Progenitor cell of endocrine pancreas (in vitro differentiated cells): ENCODE data around the gene MTUS2. TPM values are rescaled to one million over a fixed set of nuclear protein-coding genes. Genes with fewer than 3 reads are reported as not detected.
"Not testable (repeated sequence)": the region's sequence is repeated elsewhere in the genome, so short reads cannot be mapped to it uniquely, and the experiment has no call there.

ENCODE experiments used
- DNase-seq: peaks from one replicate; pipeline ENCODE4 v3.0.0; 2021; ENCODE audit warnings: low spot score; ENCODE audit not compliant: unreplicated experiment
- H3K27ac Mint-ChIP-seq: 2 replicates; pipeline ENCODE4 v1.8.0; 2021; ENCODE audit warnings: mild to moderate bottlenecking, moderate library complexity, mixed read lengths
- H3K27me3 Mint-ChIP-seq: 2 replicates; pipeline ENCODE4 v1.8.0; 2021; ENCODE audit warnings: mixed read lengths
- H3K36me3 Mint-ChIP-seq: 2 replicates; pipeline ENCODE4 v1.8.0; 2022; ENCODE audit warnings: mixed read lengths; ENCODE audit not compliant: insufficient read depth
- H3K4me1 Mint-ChIP-seq: 2 replicates; pipeline ENCODE4 v1.8.0; 2021; ENCODE audit warnings: low read depth, mixed read lengths
- H3K4me3 Mint-ChIP-seq: 2 replicates; pipeline ENCODE4 v1.8.0; 2021; ENCODE audit warnings: low read depth, mild to moderate bottlenecking, moderate library complexity, mixed read lengths
- H3K9me3 Mint-ChIP-seq: 2 replicates; pipeline ENCODE4 v1.8.0; 2021; ENCODE audit warnings: low read depth, mixed read lengths
- total RNA-seq: library from RNA; stranded (reverse); gene quantifications from 2 replicates; pipeline ENCODE4 v1.2.1, GENCODE V29; 2021
- TF ChIP-seq, protein P1 (sequence below): fragments of 200-600 bp; sonication (generic); IDR thresholded peaks from one replicate; pipeline ENCODE4 v1.5.0; 2021; ENCODE audit warnings: antibody characterized with exemption, mild to moderate bottlenecking; ENCODE audit not compliant: unreplicated experiment

MTUS2 gene
- total RNA-seq, 1 donor from 2014 or later: 9.3 TPM

DNA sequence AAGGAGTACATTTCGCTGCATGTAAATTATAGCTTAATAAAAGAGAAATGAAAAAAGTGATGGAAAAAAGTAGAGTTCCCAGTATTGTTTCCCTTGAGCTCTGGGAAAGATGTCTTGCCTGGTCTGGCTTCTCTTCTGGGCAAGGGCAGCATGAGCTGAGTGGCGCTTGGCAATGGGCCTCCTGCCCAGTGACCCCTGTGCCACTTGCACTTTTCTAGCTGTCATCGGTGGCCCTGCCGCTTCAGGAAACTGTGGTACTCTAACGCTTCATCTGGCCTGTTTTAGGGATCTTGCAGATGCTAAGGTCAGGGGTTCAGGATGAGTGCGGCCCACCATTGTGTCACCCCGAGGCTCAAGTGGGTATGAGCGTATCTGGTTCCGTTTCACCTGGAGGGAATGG is 161.4 kb downstream of the MTUS2 start:
- H3K27ac Mint-ChIP-seq: no peak overlapping the region
- no peak overlapping the region for H3K4me3 Mint-ChIP-seq
- H3K27me3 Mint-ChIP-seq: peaks cover 40% of the 10 kb centered on the region
- TF ChIP-seq, protein P1, sequence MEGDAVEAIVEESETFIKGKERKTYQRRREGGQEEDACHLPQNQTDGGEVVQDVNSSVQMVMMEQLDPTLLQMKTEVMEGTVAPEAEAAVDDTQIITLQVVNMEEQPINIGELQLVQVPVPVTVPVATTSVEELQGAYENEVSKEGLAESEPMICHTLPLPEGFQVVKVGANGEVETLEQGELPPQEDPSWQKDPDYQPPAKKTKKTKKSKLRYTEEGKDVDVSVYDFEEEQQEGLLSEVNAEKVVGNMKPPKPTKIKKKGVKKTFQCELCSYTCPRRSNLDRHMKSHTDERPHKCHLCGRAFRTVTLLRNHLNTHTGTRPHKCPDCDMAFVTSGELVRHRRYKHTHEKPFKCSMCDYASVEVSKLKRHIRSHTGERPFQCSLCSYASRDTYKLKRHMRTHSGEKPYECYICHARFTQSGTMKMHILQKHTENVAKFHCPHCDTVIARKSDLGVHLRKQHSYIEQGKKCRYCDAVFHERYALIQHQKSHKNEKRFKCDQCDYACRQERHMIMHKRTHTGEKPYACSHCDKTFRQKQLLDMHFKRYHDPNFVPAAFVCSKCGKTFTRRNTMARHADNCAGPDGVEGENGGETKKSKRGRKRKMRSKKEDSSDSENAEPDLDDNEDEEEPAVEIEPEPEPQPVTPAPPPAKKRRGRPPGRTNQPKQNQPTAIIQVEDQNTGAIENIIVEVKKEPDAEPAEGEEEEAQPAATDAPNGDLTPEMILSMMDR: no peak
- no peaks in the 10 kb centered on the region for H3K9me3 Mint-ChIP-seq
- no peak for DNase-seq
- no peaks in the 10 kb centered on the region for H3K36me3 Mint-ChIP-seq
- peaks cover 18% of the 10 kb centered on the region for H3K4me1 Mint-ChIP-seq

DNA sequence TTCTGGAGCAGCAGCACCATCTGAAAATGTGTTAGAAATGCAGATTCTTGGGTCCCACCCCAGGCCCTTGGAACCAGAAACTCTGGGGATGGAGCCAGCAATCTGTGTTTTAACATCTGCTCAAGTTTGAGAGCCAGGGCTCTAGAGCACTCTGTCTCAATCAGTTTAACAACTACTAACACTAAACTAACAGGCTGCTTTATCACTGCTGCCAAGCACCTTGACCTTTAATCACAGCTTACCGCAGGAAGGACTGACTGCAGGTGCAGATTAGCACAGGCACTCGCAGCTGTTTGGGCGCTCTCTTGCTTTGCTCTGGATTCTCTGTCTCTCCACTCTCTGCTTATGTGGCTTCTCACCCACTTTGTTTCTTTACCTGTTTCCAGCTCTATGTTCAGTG is 163.5 kb downstream of the MTUS2 start:
- DNase-seq: no peak
- Mint-ChIP-seq H3K4me1 (peaks cover 18% of the 10 kb centered on the region), H3K36me3 (no peaks in the 10 kb centered on the region), H3K27ac (no peak overlapping the region), H3K4me3 (no peak overlapping the region), H3K9me3 (no peaks in the 10 kb centered on the region), H3K27me3 (peaks cover 50% of the 10 kb centered on the region)
- TF ChIP-seq, protein P1: no peak

DNA sequence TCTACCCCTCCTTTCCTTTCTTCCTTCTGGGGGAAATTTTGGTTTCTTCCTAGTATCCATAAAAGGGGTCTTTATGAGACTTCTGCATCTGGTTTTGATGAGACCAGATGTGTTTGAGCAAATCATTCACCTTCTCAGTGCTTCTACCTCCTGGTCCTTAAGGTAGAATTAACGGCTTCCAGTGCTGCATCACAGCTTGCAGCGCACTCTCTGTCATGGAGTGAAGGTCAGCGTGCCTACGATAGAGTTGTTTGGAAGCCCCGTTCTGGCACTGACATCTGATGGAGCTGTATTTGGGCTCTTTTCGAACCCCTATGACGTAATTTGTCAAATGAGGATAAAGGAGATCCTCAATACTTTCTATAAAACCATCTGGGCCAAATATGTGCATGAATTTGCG is 164.2 kb downstream of the MTUS2 start:
- no peak overlapping the region for H3K4me3 Mint-ChIP-seq
- H3K36me3 Mint-ChIP-seq: no peaks in the 10 kb centered on the region
- peaks cover 52% of the 10 kb centered on the region for H3K27me3 Mint-ChIP-seq
- no peaks in the 10 kb centered on the region for H3K9me3 Mint-ChIP-seq
- no peak for DNase-seq
- no peak overlapping the region for H3K27ac Mint-ChIP-seq
- TF ChIP-seq, protein P1: no peak
- peaks cover 18% of the 10 kb centered on the region for H3K4me1 Mint-ChIP-seq

DNA sequence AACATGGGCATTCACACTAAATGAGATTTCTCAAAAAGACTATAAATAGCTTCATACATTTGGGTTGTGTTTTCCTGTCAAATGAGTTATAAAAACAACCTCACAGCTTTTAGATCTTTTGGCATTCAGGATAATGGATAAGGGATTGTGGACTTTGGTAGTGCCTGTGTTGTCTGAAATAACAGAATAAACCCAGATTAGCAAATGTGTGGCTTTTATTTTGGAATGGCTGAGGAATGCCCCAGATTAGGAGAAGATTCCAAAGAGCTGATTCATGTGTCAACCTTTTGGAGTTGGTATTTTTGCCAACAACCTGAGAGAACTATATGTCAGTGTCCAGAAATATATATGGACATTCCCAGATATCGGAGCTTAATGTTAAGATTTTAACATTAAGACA is 164.7 kb downstream of the MTUS2 start:
- H3K4me3 Mint-ChIP-seq: no peak overlapping the region
- TF ChIP-seq, protein P1: no peak
- peaks cover 52% of the 10 kb centered on the region for H3K27me3 Mint-ChIP-seq
- peaks cover 18% of the 10 kb centered on the region for H3K4me1 Mint-ChIP-seq
- H3K36me3 Mint-ChIP-seq: no peaks in the 10 kb centered on the region
- peaks cover under 1% of the 10 kb centered on the region for H3K9me3 Mint-ChIP-seq
- H3K27ac Mint-ChIP-seq: no peak overlapping the region
- no peak for DNase-seq

DNA sequence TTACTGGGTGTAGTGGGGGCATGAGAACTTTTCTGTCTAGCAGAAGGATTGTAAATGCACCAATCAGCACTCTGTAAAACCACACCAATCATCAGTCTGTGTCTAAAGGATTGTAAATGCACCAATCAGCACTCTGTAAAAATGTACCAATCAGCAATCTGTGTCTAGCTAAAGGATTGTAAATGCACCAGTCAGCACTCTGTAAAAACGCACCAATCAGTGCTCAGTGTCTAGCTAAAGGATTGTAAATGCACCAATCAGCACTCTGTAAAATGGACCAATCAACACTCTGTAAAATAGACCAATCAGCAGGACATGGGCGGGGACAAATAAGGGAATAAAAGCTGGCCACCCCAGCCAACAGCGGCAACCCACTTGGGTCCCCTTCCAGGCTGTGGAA is 170.2 kb downstream of the MTUS2 start:
- H3K27me3 Mint-ChIP-seq: peaks cover 26% of the 10 kb centered on the region
- H3K36me3 Mint-ChIP-seq, H3K27ac Mint-ChIP-seq, H3K9me3 Mint-ChIP-seq, DNase-seq, H3K4me3 Mint-ChIP-seq, H3K4me1 Mint-ChIP-seq: not testable (repeated sequence)

DNA sequence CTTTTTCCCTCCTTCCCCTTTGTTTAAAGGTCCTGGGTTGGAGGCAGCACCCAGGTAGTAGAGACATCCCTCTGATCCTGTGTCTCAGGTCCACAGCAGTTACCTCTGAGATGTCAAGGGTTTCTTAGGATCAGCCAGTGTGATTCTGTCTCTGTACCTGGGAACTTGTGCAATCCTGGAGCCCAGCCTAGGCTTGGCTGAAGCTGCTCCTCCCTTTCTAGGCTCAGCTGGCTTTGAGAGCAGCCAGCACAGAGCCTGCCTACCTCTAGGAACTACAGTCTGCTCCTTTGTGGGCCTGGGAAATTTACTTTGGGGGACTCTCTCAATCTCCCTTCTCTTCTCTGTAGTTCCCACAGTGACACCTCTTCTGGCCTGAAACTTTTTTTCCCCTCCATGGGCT is 171.6 kb downstream of the MTUS2 start:
- H3K4me3 Mint-ChIP-seq: no peak overlapping the region
- no peaks in the 10 kb centered on the region for H3K4me1 Mint-ChIP-seq
- DNase-seq: no peak
- peaks cover 9% of the 10 kb centered on the region for H3K9me3 Mint-ChIP-seq
- H3K27me3 Mint-ChIP-seq: peaks cover 16% of the 10 kb centered on the region
- peaks cover 2% of the 10 kb centered on the region for H3K36me3 Mint-ChIP-seq
- TF ChIP-seq, protein P1: no peak
- no peak overlapping the region for H3K27ac Mint-ChIP-seq
